Uterus (tissue), 2 donors: Measurements from ENCODE around the gene C11orf98.

Experiments
- POLR2A ChIP-seq, 2 donors: fragments of 450-650 bp; IDR thresholded peaks; one replicate each; pipeline ENCODE4 v1.6.1; 2016; ENCODE audit warnings: antibody characterized with exemption in 2 of 2, mild to moderate bottlenecking in 1 of 2, moderate library complexity in 1 of 2
- TF ChIP-seq, protein P1 (sequence below), 4 experiments: fragments of 200-600 bp in 2 of 4; fragments of 450-650 bp in 2 of 4; sonication (generic) in 2 of 4; IDR thresholded peaks; one replicate each; pipeline ENCODE4 v1.5.1; 2016 to 2019; ENCODE audit warnings: antibody characterized with exemption in 4 of 4, mild to moderate bottlenecking in 2 of 4, moderate library complexity in 1 of 4

DNA sequence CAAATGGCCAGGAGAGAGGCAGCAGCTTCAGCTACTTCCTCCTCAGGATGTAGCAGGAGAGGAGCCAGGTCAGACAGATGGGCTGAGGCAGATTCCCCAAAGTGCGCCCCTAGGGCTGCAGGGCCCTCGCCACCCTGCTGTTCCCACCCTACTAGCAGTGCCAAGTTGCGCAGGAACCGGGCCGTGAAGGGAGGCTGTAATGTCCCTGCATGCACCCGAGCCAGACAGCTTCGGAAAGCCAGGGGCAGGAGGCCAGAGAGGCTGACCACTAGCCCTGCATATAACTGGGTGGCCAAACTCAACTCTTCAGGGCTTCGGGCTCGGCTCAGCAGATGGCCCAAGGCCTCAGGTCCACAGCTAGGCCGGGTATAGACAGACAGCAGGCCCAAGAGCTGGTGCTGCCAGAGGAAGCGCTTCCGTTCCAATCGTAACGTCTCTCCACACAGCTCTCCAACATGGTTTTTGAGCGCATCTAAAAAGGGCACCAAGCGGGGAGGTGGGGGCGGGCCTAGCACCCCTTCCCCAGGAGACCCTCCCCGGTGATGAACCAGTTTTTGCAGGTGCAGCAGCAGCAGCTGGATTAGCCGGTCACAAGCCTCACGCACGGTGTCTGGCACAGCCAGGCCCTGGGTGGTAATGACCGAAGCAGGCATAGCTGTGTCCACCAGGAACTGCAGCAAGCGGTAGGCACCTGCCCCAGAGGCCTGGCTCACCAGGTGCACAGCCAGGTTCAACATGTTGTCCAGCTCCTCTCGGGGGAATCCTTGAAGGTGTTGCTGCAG lies 16.6 kb downstream of the C11orf98 start:
- TF ChIP-seq, protein P1, sequence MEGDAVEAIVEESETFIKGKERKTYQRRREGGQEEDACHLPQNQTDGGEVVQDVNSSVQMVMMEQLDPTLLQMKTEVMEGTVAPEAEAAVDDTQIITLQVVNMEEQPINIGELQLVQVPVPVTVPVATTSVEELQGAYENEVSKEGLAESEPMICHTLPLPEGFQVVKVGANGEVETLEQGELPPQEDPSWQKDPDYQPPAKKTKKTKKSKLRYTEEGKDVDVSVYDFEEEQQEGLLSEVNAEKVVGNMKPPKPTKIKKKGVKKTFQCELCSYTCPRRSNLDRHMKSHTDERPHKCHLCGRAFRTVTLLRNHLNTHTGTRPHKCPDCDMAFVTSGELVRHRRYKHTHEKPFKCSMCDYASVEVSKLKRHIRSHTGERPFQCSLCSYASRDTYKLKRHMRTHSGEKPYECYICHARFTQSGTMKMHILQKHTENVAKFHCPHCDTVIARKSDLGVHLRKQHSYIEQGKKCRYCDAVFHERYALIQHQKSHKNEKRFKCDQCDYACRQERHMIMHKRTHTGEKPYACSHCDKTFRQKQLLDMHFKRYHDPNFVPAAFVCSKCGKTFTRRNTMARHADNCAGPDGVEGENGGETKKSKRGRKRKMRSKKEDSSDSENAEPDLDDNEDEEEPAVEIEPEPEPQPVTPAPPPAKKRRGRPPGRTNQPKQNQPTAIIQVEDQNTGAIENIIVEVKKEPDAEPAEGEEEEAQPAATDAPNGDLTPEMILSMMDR (IDR thresholded peaks at IDR 0.05), result no peak
- no peak for TF ChIP-seq POLR2A (IDR thresholded peaks at IDR 0.05)
